ENCODE measurements around the gene GPRC5A.

- TF ChIP-seq, protein P1, sequence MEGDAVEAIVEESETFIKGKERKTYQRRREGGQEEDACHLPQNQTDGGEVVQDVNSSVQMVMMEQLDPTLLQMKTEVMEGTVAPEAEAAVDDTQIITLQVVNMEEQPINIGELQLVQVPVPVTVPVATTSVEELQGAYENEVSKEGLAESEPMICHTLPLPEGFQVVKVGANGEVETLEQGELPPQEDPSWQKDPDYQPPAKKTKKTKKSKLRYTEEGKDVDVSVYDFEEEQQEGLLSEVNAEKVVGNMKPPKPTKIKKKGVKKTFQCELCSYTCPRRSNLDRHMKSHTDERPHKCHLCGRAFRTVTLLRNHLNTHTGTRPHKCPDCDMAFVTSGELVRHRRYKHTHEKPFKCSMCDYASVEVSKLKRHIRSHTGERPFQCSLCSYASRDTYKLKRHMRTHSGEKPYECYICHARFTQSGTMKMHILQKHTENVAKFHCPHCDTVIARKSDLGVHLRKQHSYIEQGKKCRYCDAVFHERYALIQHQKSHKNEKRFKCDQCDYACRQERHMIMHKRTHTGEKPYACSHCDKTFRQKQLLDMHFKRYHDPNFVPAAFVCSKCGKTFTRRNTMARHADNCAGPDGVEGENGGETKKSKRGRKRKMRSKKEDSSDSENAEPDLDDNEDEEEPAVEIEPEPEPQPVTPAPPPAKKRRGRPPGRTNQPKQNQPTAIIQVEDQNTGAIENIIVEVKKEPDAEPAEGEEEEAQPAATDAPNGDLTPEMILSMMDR (IDR thresholded peaks at IDR 0.05) = no peak
- TF ChIP-seq EZH2 (IDR thresholded peaks at IDR 0.05; ENCODE audit: borderline replicate concordance, insufficient read depth, low read depth, low read length, poor library complexity, severe bottlenecking) = no peak
Observed at GRCh38 chr12:12946686-12947355, 55.5 kb downstream of the GPRC5A start.
